Measurements from ENCODE around the gene FOXP1.

DNA sequence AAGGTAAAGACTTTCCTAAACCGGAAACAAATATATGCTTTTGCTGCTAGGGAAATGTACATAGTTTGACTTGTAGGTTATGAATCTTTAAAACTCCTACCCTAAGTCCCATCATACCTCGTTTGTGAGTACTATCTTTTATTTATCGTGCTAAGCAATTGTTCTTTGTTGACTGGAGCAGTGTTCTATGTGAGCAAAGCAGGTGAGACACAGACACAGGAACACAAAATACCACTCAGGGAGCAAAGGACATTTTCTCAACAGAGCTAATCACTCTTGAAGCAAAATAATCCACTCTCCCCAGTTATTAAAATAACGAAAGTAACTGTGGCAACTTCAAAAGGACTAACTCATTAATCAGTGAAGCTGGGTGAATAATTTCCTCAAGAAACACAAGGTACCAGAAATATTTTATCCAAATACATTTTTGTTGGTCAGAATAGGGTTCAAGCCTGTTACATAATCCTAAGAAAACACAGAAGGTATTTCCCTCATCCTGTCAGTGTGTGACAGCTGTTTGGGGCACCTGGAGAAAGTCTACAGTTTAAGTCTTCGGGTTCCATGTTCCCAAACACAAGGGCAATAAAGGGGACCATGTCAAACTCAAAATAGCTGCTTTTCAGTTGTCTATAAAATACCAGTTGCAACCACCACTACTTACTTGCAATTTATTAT lies 407.7 kb downstream of the FOXP1 start:
- TF ChIP-seq EZH2phosphoT487 (IDR thresholded peaks at IDR 0.05): no peak
- no peak for TF ChIP-seq EZH2 (IDR thresholded peaks at IDR 0.05)
- TF ChIP-seq, protein P1, sequence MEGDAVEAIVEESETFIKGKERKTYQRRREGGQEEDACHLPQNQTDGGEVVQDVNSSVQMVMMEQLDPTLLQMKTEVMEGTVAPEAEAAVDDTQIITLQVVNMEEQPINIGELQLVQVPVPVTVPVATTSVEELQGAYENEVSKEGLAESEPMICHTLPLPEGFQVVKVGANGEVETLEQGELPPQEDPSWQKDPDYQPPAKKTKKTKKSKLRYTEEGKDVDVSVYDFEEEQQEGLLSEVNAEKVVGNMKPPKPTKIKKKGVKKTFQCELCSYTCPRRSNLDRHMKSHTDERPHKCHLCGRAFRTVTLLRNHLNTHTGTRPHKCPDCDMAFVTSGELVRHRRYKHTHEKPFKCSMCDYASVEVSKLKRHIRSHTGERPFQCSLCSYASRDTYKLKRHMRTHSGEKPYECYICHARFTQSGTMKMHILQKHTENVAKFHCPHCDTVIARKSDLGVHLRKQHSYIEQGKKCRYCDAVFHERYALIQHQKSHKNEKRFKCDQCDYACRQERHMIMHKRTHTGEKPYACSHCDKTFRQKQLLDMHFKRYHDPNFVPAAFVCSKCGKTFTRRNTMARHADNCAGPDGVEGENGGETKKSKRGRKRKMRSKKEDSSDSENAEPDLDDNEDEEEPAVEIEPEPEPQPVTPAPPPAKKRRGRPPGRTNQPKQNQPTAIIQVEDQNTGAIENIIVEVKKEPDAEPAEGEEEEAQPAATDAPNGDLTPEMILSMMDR (IDR thresholded peaks at IDR 0.05): no peak

Measured in neural progenitor cell (in vitro differentiated cells).